Urothelium cell line (cell line): ENCODE measurements around the gene ENOX1.

ENCODE experiments used
- DNase-seq: peaks from one replicate; pipeline ENCODE4 v3.0.0; 2011; ENCODE audit warnings: low spot score, mixed read lengths
- FAIRE-seq: peaks from 2 replicates; lab custom pipeline; 2011; peaks lifted over from hg19 to GRCh38; lab: Jason Lieb, UNC

ENOX1 gene

GRCh38 chr13:43333176-43333575, 453.6 kb downstream of the ENOX1 start:
- FAIRE-seq (no peak), DNase-seq (no peak)

DNA sequence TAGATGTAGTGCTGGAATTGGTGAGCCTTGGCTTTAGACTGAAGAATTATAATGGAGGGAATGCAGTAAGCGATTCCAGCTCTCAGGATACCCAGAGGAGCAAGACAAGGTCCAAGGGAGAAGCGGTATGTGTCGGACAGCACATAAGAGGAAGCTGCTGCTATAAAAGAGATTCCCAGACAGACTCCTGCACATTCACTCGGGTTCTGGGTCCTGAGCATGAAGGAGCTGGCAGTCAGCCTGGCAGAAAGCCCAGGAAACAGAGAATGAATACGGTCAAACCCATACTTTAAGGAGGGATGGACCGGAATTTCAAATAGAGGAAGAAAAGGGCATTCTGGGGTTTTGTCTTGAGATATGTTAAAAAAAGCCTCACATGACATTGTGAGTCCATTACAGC, 455.1 kb downstream of the ENOX1 start:
- no peak for DNase-seq

GRCh38 chr13:43329702-43330101, 457.1 kb downstream of the ENOX1 start:
- FAIRE-seq (no peak), DNase-seq (no peak)

More for the DNA sequence above, 455.1 kb downstream of the ENOX1 start:
- no peak for FAIRE-seq

DNA sequence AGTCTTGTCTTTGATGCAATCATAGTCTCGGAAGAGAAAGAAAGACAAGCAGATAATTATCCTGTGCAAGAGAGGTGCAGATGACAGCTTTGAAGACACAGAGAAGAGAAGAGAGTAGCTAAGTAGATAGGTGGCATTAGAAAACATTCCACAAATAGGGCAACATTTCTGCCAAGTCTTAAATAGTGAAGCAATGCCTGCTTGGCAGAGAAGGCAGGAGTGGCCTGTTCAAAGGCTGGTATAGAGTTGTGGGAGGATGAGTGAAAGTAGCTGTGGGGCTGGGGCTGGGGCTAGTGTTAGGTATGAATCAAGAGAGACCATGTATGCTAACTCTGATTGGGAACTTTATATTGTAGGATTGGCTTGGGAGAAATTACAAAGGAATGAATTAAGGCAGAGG, 457.9 kb downstream of the ENOX1 start:
- FAIRE-seq = no peak
- no peak for DNase-seq

- DNase-seq (no peak), FAIRE-seq (no peak)
Measured at GRCh38 chr13:43326100-43326499, 460.7 kb downstream of the ENOX1 start.

GRCh38 chr13:43325636-43326035, 461.1 kb downstream of the ENOX1 start:
- DNase-seq (no peak), FAIRE-seq (no peak)

DNA sequence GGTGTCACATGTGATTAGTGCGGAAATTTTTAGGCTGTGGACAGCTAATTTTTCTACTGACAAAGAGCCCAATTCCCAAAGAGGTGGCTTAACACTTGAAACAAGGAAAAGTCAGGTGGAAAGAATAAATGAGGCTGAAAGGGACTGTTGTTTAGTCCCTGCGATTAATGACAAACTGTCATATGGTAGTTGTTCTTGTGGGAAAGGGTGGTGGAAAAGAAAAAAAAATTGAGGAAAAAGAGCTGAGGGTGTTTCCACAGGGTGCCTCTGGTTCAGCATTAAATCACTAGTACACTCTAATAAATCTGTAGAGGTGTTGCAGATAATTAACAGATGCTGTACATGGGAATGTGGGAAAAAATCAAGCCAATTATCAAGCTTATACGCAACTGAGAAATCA, 462.6 kb downstream of the ENOX1 start:
- FAIRE-seq (no peak), DNase-seq (no peak)

- no peak for FAIRE-seq
Measured at GRCh38 chr13:43319617-43320444, 466.9 kb downstream of the ENOX1 start.

GRCh38 chr13:43316946-43317353, 469.8 kb downstream of the ENOX1 start:
- FAIRE-seq = no peak
- no peak for DNase-seq

More at GRCh38 chr13:43319617-43320444, 466.9 kb downstream of the ENOX1 start:
- DNase-seq = no peak

DNA sequence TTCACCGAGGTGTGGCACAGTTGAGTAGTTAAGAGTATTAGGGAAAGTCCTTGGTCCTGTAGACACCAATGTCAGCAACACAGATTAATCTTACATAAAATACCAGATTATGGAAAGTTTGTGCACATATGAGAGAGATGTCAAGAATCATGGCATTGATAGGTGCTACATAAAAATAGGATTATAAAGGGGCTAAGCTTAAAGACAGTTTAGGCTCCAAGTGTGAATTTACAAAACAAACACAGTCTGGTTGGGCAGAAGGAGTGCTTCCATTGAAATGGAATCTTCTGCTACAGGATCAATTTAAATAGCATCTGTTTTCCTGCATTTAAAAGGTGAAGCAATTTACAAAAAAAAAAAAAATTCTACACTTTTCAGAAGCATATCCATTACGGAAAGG, 470.5 kb downstream of the ENOX1 start:
- DNase-seq (no peak), FAIRE-seq (no peak)

DNA sequence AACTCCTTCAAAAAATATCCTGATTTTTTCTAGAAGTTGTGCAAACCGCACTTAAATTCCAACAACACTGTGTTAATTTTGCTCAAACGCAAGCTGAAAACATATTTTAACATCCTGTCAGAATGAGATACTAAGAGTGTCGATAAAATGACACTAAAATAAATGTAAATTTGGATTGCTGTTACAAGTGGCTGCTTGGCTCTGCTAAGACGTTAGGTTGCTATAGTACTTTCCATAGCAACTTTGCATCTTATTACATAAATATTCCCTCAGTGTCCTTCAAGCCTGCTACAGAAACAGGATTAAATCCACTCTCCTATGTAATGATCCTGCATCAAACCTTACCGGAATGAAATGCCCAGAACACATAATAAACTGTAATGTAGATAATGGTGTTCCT, 471.2 kb downstream of the ENOX1 start:
- no peak for FAIRE-seq

DNA sequence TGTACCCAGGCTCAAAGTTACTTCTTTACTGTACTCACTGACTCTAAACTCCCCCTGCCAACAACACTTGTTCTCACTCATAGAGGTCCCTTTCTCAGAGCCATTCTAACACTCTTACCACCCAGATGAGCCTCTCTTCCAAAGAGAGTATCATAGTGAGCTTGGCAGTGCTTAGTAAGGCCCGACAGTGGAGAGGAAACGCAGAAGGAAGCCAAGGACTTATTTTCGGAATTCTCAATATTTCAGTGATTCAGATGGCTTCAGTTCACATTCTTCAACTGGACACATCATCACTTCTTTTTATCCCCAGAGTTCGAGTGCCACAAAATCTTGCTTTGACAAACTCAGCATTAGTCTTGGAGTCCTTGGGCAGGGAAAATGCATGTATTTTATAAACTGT, 477.5 kb downstream of the ENOX1 start:
- no peak for FAIRE-seq

More for the DNA sequence above, 471.2 kb downstream of the ENOX1 start:
- no peak for DNase-seq

GRCh38 chr13:43307921-43308433, 478.8 kb downstream of the ENOX1 start:
- no peak for FAIRE-seq
- peak; percentile 40 for DNase-seq

More for the DNA sequence above, 477.5 kb downstream of the ENOX1 start:
- DNase-seq = no peak

DNA sequence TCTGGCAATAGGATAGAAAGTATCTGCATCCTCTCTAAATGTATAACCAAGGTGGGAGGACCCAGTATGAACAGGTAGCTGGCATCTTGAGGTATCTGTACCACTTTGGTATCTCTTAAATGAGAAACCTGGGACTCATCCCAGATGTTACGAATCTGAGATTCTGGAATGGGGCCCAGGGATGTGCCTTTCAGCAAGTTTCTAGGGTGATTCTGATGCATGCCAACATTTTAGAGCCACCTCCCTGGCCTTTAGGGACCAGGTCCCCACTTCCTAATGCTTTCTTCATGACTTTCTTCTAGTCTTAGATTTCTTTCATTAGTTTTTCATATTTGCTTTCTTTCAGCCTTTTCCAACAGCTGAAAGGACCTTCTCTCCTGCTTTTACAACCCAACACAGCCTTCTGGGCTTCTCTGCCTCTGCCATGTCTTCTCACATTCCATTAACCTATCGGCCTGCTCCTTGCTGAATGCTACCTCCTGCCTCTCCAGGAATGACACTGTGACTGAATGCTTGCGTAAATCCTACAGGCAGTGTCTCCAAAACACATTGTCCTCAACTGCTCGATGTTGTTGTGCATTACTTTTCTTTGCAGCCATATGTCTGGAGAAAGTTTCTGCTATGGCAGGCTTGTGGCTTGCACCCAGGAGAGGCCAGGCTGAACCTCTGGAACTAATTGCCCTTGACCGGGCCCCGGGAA, 479.4 kb downstream of the ENOX1 start:
- FAIRE-seq = no peak
- DNase-seq = no peak

DNA sequence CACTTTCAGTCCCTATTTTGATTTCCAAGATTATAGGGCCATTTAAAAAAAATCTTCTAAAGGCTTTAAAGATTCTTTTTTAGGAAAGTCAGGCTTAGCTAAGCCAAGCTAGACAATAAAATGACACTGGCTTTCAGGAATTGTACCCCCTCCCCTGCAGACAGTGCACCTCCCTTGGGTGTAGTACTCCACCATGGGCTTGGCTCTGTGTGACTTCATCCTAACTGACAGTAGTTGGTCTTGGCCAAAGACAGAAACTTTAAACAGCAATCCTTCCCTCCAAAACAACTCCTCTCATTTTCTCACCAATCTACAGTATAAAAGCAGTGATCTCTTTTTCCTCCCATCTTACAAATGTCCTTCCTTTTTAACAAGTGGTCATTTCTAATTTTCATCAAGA, 480.4 kb downstream of the ENOX1 start:
- FAIRE-seq (no peak), DNase-seq (no peak)

- FAIRE-seq (no peak), DNase-seq (peak; percentile 51)
Measured at GRCh38 chr13:43305416-43305815, 481.4 kb downstream of the ENOX1 start.

DNA sequence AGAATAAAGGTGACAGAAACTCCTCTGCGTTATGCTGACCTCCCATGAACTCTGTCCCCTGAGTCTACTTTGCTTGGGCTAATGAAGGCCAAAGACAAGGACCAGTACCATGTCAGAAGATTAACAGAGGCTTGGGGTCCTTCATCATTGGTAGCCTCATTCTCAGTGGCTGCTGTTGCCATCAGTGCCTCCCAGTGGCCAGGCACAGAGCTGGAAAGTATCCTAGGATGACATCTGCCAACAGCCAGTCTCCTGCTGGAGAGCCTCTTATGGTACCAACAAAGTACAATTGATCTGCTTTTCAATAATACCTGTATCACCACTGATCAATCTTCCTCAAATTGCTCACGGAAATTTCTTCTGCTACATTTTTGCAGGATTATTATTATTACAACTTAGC, 481.8 kb downstream of the ENOX1 start:
- no peak for DNase-seq

DNA sequence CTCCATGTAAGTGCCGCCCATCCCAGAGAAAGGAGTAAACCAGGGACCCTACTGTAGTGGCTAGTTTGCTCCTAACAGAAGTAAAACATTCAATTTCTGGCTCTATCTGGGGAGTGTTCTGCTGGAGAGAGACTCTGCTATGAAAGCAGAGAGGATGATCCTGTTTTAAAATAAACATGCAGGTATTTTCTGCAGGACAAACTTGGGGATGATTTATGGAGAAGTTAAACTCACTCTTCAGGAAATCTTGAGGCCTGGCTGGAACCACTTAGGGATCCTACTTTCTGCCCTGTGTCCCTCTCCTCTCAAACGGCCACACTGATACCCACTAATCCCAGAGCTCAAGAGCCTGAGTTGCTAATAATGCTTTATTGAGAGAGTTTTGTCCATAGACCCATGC, 482.3 kb downstream of the ENOX1 start:
- FAIRE-seq (no peak), DNase-seq (no peak)

More for the DNA sequence above, 481.8 kb downstream of the ENOX1 start:
- FAIRE-seq = no peak

GRCh38 chr13:43303033-43303729, 483.6 kb downstream of the ENOX1 start:
- FAIRE-seq (no peak), DNase-seq (peak; percentile 18)

GRCh38 chr13:43301346-43301969, 485.3 kb downstream of the ENOX1 start:
- no peak for FAIRE-seq
- no peak for DNase-seq

- FAIRE-seq (no peak), DNase-seq (no peak)
Measured at GRCh38 chr13:43300865-43301264, 485.9 kb downstream of the ENOX1 start.
